Ovary (tissue), 3 donors: ENCODE measurements around the gene BSN.

Experiments used
- POLR2A ChIP-seq: fragments of 450-650 bp; IDR thresholded peaks from one replicate; pipeline ENCODE4 v1.6.1; 2017; ENCODE audit warnings: antibody characterized with exemption, mild to moderate bottlenecking, moderate library complexity
- TF ChIP-seq, protein P1 (sequence below), 3 donors: fragments of 450-650 bp in 2 of 3; fragments of 200-600 bp in 1 of 3; IDR thresholded peaks; one replicate each; pipeline versions ENCODE4 v1.5.1 to v1.8.0; 2016 to 2022; ENCODE audit warnings: antibody characterized with exemption in 3 of 3, mild to moderate bottlenecking in 1 of 3
- donor health status: DM: no; HTN: no; CAD: no.

GRCh38 chr3:49719214-49719884 lies 165.1 kb downstream of the BSN start, which contains the start of gene AMIGO3:
- TF ChIP-seq, protein P1, sequence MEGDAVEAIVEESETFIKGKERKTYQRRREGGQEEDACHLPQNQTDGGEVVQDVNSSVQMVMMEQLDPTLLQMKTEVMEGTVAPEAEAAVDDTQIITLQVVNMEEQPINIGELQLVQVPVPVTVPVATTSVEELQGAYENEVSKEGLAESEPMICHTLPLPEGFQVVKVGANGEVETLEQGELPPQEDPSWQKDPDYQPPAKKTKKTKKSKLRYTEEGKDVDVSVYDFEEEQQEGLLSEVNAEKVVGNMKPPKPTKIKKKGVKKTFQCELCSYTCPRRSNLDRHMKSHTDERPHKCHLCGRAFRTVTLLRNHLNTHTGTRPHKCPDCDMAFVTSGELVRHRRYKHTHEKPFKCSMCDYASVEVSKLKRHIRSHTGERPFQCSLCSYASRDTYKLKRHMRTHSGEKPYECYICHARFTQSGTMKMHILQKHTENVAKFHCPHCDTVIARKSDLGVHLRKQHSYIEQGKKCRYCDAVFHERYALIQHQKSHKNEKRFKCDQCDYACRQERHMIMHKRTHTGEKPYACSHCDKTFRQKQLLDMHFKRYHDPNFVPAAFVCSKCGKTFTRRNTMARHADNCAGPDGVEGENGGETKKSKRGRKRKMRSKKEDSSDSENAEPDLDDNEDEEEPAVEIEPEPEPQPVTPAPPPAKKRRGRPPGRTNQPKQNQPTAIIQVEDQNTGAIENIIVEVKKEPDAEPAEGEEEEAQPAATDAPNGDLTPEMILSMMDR (IDR thresholded peaks at IDR 0.05) = peak in 2 of 3 donors; percentile 67 to 78
- TF ChIP-seq POLR2A = peak; percentile 67
